ENCODE results near the gene TEX28.
A peak's percentile ranks its signal among the peaks of the same experiment; 100 is the strongest.

- TF ChIP-seq CTCF (IDR thresholded peaks at IDR 0.05; ENCODE audit: low read depth, low read length) = peak; percentile 64
- TF ChIP-seq EZH2phosphoT487 (IDR thresholded peaks at IDR 0.05; ENCODE audit: low read depth) = no peak
These were observed 13.4 kb upstream of the TEX28 start for GRCh38 chrX:154308108-154308946.

Data from OCI-LY3 (cell line).